ENCODE results near the gene RFLNA. TPM values are rescaled to one million over a fixed set of nuclear protein-coding genes. Genes with fewer than 3 reads are reported as not detected.

Gene RFLNA
- total and polyA plus RNA-seq, 2 experiments from 2014 or later: 3.9 to 20.4 TPM

- Histone ChIP-seq H3K79me2 (replicated peaks; ENCODE audit: insufficient read depth) (no peaks in the 10 kb centered on the region), H3K27ac (ENCODE audit: low read depth) (no peak overlapping the region), H3K9me2 (ENCODE audit: insufficient read depth) (no peaks in the 10 kb centered on the region), H4K20me1 (replicated peaks; ENCODE audit: insufficient read depth) (no peaks in the 10 kb centered on the region; the same call in 1 of the 2 replicates), H3K4me1 (ENCODE audit: insufficient read depth) (no peaks in the 10 kb centered on the region), H3F3A (replicated peaks; ENCODE audit: low read depth) (peaks cover 7% of the 10 kb centered on the region; the same call in 1 of the 2 replicates), H3K4me2 (no peak overlapping the region), H2AFZ (no peak overlapping the region), H3K36me3 (ENCODE audit: insufficient read depth) (peaks cover 13% of the 10 kb centered on the region; the same call in 1 of the 2 replicates), H3K27me3 (ENCODE audit: insufficient read depth) (no peaks in the 10 kb centered on the region), H3K4me3 (no peak overlapping the region)
- Mint-ChIP-seq H3K36me3 (ENCODE audit: low read depth) (peaks cover 69% of the 10 kb centered on the region), H3K27me3 (ENCODE audit: insufficient read depth, low read depth, poor library complexity) (peaks cover 22% of the 10 kb centered on the region), H3K4me3 (no peak overlapping the region), H3K27ac (peak overlapping the region; percentile 40; the same call in 1 of the 2 replicates), H3K9me3 (peaks cover 25% of the 10 kb centered on the region), H3K4me1 (peaks cover 10% of the 10 kb centered on the region; the same call in 2 of the 3 replicates)
- ATAC-seq (no peak), DNase-seq (ENCODE audit: low spot score) (no peak)
- no peak for TF ChIP-seq CREB1 (CRISPR knock-in tag; IDR thresholded peaks at IDR 0.05; ENCODE audit: low read depth)
- no peak for TF ChIP-seq ETS1 (IDR thresholded peaks at IDR 0.05)
- TF ChIP-seq, protein P1, sequence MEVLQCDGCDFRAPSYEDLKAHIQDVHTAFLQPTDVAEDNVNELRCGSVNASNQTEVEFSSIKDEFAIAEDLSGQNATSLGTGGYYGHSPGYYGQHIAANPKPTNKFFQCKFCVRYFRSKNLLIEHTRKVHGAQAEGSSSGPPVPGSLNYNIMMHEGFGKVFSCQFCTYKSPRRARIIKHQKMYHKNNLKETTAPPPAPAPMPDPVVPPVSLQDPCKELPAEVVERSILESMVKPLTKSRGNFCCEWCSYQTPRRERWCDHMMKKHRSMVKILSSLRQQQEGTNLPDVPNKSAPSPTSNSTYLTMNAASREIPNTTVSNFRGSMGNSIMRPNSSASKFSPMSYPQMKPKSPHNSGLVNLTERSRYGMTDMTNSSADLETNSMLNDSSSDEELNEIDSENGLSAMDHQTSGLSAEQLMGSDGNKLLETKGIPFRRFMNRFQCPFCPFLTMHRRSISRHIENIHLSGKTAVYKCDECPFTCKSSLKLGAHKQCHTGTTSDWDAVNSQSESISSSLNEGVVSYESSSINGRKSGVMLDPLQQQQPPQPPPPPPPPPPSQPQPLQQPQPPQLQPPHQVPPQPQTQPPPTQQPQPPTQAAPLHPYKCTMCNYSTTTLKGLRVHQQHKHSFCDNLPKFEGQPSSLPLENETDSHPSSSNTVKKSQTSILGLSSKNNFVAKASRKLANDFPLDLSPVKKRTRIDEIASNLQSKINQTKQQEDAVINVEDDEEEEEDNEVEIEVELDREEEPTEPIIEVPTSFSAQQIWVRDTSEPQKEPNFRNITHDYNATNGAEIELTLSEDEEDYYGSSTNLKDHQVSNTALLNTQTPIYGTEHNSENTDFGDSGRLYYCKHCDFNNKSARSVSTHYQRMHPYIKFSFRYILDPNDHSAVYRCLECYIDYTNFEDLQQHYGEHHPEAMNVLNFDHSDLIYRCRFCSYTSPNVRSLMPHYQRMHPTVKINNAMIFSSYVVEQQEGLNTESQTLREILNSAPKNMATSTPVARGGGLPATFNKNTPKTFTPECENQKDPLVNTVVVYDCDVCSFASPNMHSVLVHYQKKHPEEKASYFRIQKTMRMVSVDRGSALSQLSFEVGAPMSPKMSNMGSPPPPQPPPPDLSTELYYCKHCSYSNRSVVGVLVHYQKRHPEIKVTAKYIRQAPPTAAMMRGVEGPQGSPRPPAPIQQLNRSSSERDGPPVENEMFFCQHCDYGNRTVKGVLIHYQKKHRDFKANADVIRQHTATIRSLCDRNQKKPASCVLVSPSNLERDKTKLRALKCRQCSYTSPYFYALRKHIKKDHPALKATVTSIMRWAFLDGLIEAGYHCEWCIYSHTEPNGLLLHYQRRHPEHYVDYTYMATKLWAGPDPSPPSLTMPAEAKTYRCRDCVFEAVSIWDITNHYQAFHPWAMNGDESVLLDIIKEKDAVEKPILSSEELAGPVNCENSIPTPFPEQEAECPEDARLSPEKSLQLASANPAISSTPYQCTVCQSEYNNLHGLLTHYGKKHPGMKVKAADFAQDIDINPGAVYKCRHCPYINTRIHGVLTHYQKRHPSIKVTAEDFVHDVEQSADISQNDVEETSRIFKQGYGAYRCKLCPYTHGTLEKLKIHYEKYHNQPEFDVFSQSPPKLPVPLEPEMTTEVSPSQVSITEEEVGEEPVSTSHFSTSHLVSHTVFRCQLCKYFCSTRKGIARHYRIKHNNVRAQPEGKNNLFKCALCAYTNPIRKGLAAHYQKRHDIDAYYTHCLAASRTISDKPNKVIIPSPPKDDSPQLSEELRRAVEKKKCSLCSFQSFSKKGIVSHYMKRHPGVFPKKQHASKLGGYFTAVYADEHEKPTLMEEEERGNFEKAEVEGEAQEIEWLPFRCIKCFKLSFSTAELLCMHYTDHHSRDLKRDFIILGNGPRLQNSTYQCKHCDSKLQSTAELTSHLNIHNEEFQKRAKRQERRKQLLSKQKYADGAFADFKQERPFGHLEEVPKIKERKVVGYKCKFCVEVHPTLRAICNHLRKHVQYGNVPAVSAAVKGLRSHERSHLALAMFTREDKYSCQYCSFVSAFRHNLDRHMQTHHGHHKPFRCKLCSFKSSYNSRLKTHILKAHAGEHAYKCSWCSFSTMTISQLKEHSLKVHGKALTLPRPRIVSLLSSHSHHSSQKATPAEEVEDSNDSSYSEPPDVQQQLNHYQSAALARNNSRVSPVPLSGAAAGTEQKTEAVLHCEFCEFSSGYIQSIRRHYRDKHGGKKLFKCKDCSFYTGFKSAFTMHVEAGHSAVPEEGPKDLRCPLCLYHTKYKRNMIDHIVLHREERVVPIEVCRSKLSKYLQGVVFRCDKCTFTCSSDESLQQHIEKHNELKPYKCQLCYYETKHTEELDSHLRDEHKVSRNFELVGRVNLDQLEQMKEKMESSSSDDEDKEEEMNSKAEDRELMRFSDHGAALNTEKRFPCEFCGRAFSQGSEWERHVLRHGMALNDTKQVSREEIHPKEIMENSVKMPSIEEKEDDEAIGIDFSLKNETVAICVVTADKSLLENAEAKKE (CRISPR knock-in tag; IDR thresholded peaks at IDR 0.05): no peak
- no peak for TF ChIP-seq EZH2phosphoT487 (IDR thresholded peaks at IDR 0.05; ENCODE audit: unreplicated experiment)
- TF ChIP-seq EZH2 (IDR thresholded peaks at IDR 0.05; ENCODE audit: low read depth, unreplicated experiment): no peak
- no peak for TF ChIP-seq STAT1 (IDR thresholded peaks at IDR 0.05; ENCODE audit: unreplicated experiment)
- TF ChIP-seq ZNF331 (CRISPR knock-in tag; IDR thresholded peaks at IDR 0.05; ENCODE audit: low read depth): no peak
Observed at GRCh38 chr12:124327362-124328043, 32.6 kb downstream of the RFLNA start.

All from GM23338 (cell line).